HepG2 (cell line): ENCODE results near the gene ASB16. TPM values are rescaled to one million over a fixed set of nuclear protein-coding genes. Genes with fewer than 3 reads are reported as not detected.

Experiments used
- CCDC6 ChIP-seq: sonication (generic); formaldehyde crosslinking; IDR thresholded peaks from 2 replicates; pipeline ENCODE4 v1.8.1; 2022; ENCODE audit warnings: mild to moderate bottlenecking, missing genetic modification reagents, moderate library complexity
- MED8 ChIP-seq: sonication (generic); formaldehyde crosslinking; IDR thresholded peaks from 2 replicates; pipeline ENCODE4 v1.8.1; 2023; ENCODE audit warnings: mild to moderate bottlenecking, missing genetic modification reagents; ENCODE audit not compliant: insufficient replicate concordance
- NAIF1 ChIP-seq: sonication (generic); formaldehyde crosslinking; IDR thresholded peaks from 2 replicates; pipeline ENCODE4 v1.5.0; 2020; ENCODE audit warnings: mild to moderate bottlenecking, missing genetic modification reagents, borderline replicate concordance
- NFYB ChIP-seq: sonication (generic); formaldehyde crosslinking; IDR thresholded peaks from 2 replicates; pipeline ENCODE4 v1.4.0; 2020; ENCODE audit warnings: missing genetic modification reagents
- RORA ChIP-seq: sonication (generic); formaldehyde crosslinking; IDR thresholded peaks from 2 replicates; pipeline ENCODE4 v1.5.0; 2020; ENCODE audit warnings: mild to moderate bottlenecking, missing genetic modification reagents, moderate library complexity
- SMARCE1 ChIP-seq: fragments of 450-650 bp; IDR thresholded peaks from 2 replicates; pipeline ENCODE4 v1.6.1; 2017; ENCODE audit warnings: borderline replicate concordance
- SP1 ChIP-seq, 2 experiments: fragments of 450-650 bp in 1 of 2; sonication (generic) in 1 of 2; formaldehyde crosslinking in 1 of 2; IDR thresholded peaks; 2 replicates each; pipeline versions ENCODE4 v1.4.0 to v1.6.1; 2016 to 2020; ENCODE audit warnings: missing genetic modification reagents in 1 of 2
- ZNF101 ChIP-seq: sonication (generic); formaldehyde crosslinking; IDR thresholded peaks from 2 replicates; pipeline ENCODE4 v1.4.0; 2020; ENCODE audit warnings: mild to moderate bottlenecking, low read depth, missing genetic modification reagents, borderline replicate concordance
- ZNF17 ChIP-seq: sonication (generic); formaldehyde crosslinking; IDR thresholded peaks from 2 replicates; pipeline ENCODE4 v1.5.0; 2020; ENCODE audit warnings: mild to moderate bottlenecking, missing genetic modification reagents
- polyA plus RNA-seq, 8 experiments: library from polyadenylated mRNA; depleted of rRNA in 3 of 8; stranded (reverse) in 7 of 8; unstranded in 1 of 8; fragments of >200 nt; fragmentation: Illumina TruSeq in 4 of 8; extraction: Trizol in 4 of 8; gene quantifications; 2 replicates each; pipeline versions ENCODE4 v1.2.1 to v1.2.3, GENCODE V29; 2011 to 2016; ENCODE audit warnings: low read depth in 4 of 8, missing spikeins in 1 of 8, mixed read lengths in 1 of 8; ENCODE audit not compliant: insufficient read depth in 1 of 8
- total RNA-seq, 5 experiments: library from RNA; depleted of rRNA; stranded (reverse); fragments of >200 nt; fragmentation: Illumina TruSeq; extraction: Trizol; gene quantifications; 2 replicates each; pipeline ENCODE4 v1.2.3, GENCODE V29; 2016; ENCODE audit warnings: low read depth in 1 of 5
- TF ChIP-seq, protein P1 (sequence below): sonication (generic); formaldehyde crosslinking; IDR thresholded peaks from 2 replicates; pipeline ENCODE4; 2020; ENCODE audit warnings: missing genetic modification reagents, mild to moderate bottlenecking, borderline replicate concordance
- TF ChIP-seq, protein P2 (sequence below): sonication (generic); formaldehyde crosslinking; IDR thresholded peaks from 2 replicates; pipeline ENCODE4 v1.8.1; 2022; ENCODE audit warnings: low read depth, mild to moderate bottlenecking, missing genetic modification reagents
- TF ChIP-seq, protein P3 (sequence below): sonication (generic); formaldehyde crosslinking; IDR thresholded peaks from 2 replicates; pipeline ENCODE4 v1.4.0; 2020; ENCODE audit warnings: missing genetic modification reagents
- TF ChIP-seq, protein P4 (sequence below): IDR thresholded peaks from 2 replicates; pipeline ENCODE4 v1.6.1; 2018; ENCODE audit warnings: missing genetic modification reagents

Gene ASB16
- total and polyA plus RNA-seq, 2 of the 13 experiments (the other 11 are each of a cell fraction or from before 2014, with no cell fraction given) = 0.07 TPM; not detected in 1

DNA sequence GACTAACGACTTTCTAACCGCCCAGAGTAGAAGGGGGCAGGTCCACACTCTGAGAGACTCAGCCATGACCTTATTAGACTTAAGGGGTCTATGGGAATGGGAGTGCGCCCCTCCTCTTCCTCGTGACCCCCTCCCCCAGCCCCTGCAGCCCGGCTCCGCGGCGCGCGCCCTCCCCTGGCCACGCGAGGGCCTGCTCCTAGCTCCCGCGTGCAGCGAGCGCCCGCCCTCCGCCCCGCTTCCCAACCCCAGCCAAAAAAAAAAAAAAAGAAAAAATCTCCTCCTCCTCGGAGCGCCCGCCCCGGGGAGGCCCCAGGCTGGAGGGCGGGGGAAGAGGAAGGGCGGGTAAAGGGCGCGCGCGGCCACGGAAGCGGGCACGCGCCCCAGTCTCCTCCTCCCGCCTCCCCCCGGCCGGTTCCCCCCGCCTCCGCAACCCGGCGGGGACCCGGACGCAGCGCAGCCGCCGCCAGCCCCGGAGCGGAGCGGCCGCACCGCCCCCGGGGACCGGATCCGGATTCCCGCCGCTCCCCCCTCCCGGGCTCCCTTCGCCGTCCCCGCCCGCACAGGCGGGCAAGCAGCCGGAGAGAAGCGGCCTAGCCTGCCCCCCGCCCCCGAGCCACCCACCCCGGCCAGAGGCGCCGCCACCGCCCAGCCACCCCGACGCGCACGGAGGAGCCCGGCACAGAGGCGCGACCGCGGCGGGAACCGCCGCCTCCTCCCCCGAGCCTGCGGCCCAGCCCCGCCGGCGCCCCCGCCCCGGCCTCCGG is 48.0 kb downstream of the ASB16 start (continued):
- TF ChIP-seq, protein P1, sequence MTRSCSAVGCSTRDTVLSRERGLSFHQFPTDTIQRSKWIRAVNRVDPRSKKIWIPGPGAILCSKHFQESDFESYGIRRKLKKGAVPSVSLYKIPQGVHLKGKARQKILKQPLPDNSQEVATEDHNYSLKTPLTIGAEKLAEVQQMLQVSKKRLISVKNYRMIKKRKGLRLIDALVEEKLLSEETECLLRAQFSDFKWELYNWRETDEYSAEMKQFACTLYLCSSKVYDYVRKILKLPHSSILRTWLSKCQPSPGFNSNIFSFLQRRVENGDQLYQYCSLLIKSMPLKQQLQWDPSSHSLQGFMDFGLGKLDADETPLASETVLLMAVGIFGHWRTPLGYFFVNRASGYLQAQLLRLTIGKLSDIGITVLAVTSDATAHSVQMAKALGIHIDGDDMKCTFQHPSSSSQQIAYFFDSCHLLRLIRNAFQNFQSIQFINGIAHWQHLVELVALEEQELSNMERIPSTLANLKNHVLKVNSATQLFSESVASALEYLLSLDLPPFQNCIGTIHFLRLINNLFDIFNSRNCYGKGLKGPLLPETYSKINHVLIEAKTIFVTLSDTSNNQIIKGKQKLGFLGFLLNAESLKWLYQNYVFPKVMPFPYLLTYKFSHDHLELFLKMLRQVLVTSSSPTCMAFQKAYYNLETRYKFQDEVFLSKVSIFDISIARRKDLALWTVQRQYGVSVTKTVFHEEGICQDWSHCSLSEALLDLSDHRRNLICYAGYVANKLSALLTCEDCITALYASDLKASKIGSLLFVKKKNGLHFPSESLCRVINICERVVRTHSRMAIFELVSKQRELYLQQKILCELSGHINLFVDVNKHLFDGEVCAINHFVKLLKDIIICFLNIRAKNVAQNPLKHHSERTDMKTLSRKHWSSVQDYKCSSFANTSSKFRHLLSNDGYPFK (CRISPR knock-in tag) = no peak
- TF ChIP-seq NFYB (CRISPR knock-in tag) (no peak), SMARCE1 (no peak), CCDC6 (CRISPR knock-in tag) (0 out of 2 replicates have a peak, but pooled peaks have one; percentile 12), ZNF17 (no peak), RORA (CRISPR knock-in tag) (no peak), MED8 (CRISPR knock-in tag) (no peak), NAIF1 (CRISPR knock-in tag) (no peak), SP1 (IDR thresholded peaks at IDR 0.05) (no peak), SP1 (CRISPR knock-in tag; IDR thresholded peaks at IDR 0.05) (peak; percentile 65), ZNF101 (CRISPR knock-in tag) (no peak)
- TF ChIP-seq, protein P2, sequence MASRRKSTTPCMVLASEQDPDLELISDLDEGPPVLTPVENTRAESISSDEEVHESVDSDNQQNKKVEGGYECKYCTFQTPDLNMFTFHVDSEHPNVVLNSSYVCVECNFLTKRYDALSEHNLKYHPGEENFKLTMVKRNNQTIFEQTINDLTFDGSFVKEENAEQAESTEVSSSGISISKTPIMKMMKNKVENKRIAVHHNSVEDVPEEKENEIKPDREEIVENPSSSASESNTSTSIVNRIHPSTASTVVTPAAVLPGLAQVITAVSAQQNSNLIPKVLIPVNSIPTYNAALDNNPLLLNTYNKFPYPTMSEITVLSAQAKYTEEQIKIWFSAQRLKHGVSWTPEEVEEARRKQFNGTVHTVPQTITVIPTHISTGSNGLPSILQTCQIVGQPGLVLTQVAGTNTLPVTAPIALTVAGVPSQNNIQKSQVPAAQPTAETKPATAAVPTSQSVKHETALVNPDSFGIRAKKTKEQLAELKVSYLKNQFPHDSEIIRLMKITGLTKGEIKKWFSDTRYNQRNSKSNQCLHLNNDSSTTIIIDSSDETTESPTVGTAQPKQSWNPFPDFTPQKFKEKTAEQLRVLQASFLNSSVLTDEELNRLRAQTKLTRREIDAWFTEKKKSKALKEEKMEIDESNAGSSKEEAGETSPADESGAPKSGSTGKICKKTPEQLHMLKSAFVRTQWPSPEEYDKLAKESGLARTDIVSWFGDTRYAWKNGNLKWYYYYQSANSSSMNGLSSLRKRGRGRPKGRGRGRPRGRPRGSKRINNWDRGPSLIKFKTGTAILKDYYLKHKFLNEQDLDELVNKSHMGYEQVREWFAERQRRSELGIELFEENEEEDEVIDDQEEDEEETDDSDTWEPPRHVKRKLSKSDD = no peak
- TF ChIP-seq, protein P3, sequence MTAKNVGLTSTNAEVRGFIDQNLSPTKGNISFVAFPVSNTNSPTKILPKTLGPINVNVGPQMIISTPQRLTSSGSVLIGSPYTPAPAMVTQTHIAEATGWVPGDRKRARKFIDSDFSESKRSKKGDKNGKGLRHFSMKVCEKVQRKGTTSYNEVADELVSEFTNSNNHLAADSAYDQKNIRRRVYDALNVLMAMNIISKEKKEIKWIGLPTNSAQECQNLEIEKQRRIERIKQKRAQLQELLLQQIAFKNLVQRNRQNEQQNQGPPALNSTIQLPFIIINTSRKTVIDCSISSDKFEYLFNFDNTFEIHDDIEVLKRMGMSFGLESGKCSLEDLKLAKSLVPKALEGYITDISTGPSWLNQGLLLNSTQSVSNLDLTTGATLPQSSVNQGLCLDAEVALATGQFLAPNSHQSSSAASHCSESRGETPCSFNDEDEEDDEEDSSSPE = peak; percentile 66
- TF ChIP-seq, protein P4, sequence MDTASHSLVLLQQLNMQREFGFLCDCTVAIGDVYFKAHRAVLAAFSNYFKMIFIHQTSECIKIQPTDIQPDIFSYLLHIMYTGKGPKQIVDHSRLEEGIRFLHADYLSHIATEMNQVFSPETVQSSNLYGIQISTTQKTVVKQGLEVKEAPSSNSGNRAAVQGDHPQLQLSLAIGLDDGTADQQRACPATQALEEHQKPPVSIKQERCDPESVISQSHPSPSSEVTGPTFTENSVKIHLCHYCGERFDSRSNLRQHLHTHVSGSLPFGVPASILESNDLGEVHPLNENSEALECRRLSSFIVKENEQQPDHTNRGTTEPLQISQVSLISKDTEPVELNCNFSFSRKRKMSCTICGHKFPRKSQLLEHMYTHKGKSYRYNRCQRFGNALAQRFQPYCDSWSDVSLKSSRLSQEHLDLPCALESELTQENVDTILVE (CRISPR knock-in tag) = peak; percentile 91; the same call in 1 of the 2 replicates
